H1 (cell line): Measurements from ENCODE around the gene GRK6. TPM values are rescaled to one million over a fixed set of nuclear protein-coding genes. Genes with fewer than 3 reads are reported as not detected.

Experiments used
- CTCF ChIA-PET: fragments of 300-600 bp; sonication (Branson Sonifier 250); formaldehyde crosslinking; loops from one replicate; lab custom pipeline; 2021; ENCODE audit not compliant: partially characterized antibody; lab: Charles Lee
- POLR2A ChIA-PET: fragments of 300-600 bp; sonication (Branson Sonifier 250); formaldehyde crosslinking; loops from one replicate; lab custom pipeline; 2021; ENCODE audit warnings: inconsistent platforms; ENCODE audit not compliant: partially characterized antibody; lab: Charles Lee
- DNase-seq, 2 experiments: peaks; one replicate each; pipeline versions ENCODE4 v3.0.0 to v3.0.0-alpha.2; 2010 to 2022; ENCODE audit warnings: low spot score in 2 of 2, low read depth in 1 of 2, mixed read lengths in 1 of 2
- FAIRE-seq: peaks from 2 replicates; lab custom pipeline; 2011; peaks lifted over from hg19 to GRCh38; lab: Jason Lieb, UNC
- H2AFZ ChIP-seq: 2 replicates; pipeline ENCODE4 v1.8.1; 2012; ENCODE audit warnings: low read length, inconsistent platforms
- H2AK5ac ChIP-seq: 2 replicates; pipeline ENCODE4 v1.6.1; 2013; ENCODE audit warnings: low read depth, low read length
- H2BK120ac ChIP-seq: replicated peaks from 2 replicates; pipeline ENCODE3; 2013; ENCODE audit warnings: low read depth, low read length, inconsistent platforms
- H2BK12ac ChIP-seq: 2 replicates; pipeline ENCODE4 v1.6.1; 2013; ENCODE audit warnings: low read depth, low read length
- H2BK15ac ChIP-seq: 2 replicates; pipeline ENCODE4 v1.6.1; 2013; ENCODE audit warnings: low read length
- H2BK20ac ChIP-seq: 2 replicates; pipeline ENCODE4 v1.6.1; 2013; ENCODE audit warnings: low read length
- H2BK5ac ChIP-seq: 2 replicates; pipeline ENCODE4 v1.6.1; 2013; ENCODE audit warnings: low read depth, low read length
- H3K14ac ChIP-seq: 2 replicates; pipeline ENCODE4 v1.6.1; 2013; ENCODE audit warnings: inconsistent platforms; ENCODE audit not compliant: insufficient read length
- H3K18ac ChIP-seq: 2 replicates; pipeline ENCODE4 v1.6.1; 2013; ENCODE audit warnings: low read length; ENCODE audit errors: extremely low read depth
- H3K23ac ChIP-seq: 2 replicates; pipeline ENCODE4 v1.6.1; 2013; ENCODE audit warnings: inconsistent platforms; ENCODE audit not compliant: insufficient read length
- H3K23me2 ChIP-seq: 2 replicates; pipeline ENCODE4 v1.6.1; 2013; ENCODE audit warnings: low read depth, low read length
- H3K27ac ChIP-seq: 2 replicates; pipeline ENCODE4 v1.6.1; 2011; ENCODE audit warnings: low read depth, low read length, inconsistent platforms
- H3K27me3 ChIP-seq, 4 experiments: replicated peaks in 1 of 4; 1 replicate in 1 of 4; 2 replicates in 3 of 4; pipeline versions ENCODE4 v1.6.1 to v1.8.1; 2011 to 2013; ENCODE audit warnings: low read length in 3 of 4, mild to moderate bottlenecking in 3 of 4, inconsistent platforms in 2 of 4, mixed read lengths in 2 of 4, moderate library complexity in 1 of 4; ENCODE audit not compliant: control insufficient read depth in 3 of 4, insufficient read depth in 3 of 4; ENCODE audit errors: extremely low read depth in 1 of 4
- H3K36me3 ChIP-seq, 4 experiments: 2 replicates each; pipeline versions ENCODE4 v1.6.1 to v1.8.1; 2011 to 2013; ENCODE audit warnings: mild to moderate bottlenecking in 4 of 4, low read length in 3 of 4, moderate library complexity in 2 of 4, control low read depth in 1 of 4, inconsistent platforms in 1 of 4; ENCODE audit not compliant: insufficient read depth in 4 of 4, control insufficient read depth in 2 of 4
- H3K4ac ChIP-seq: replicated peaks from 2 replicates; pipeline ENCODE3; 2013; ENCODE audit warnings: low read length, low read depth, mixed read lengths, inconsistent platforms; ENCODE audit not compliant: insufficient read length
- H3K4me1 ChIP-seq, 4 experiments: replicated peaks in 1 of 4; 1 replicate in 1 of 4; 2 replicates in 3 of 4; pipeline versions ENCODE4 v1.6.1 to v1.8.1; 2011 to 2013; ENCODE audit warnings: low read length in 3 of 4, inconsistent platforms in 2 of 4, mixed read lengths in 1 of 4; ENCODE audit not compliant: insufficient read depth in 4 of 4, control insufficient read depth in 3 of 4
- H3K4me2 ChIP-seq, 2 experiments: 2 replicates each; pipeline versions ENCODE4 v1.6.1 to v1.8.1; 2011 to 2013; ENCODE audit warnings: low read depth in 2 of 2, low read length in 2 of 2, control low read depth in 1 of 2, inconsistent platforms in 1 of 2, mild to moderate bottlenecking in 1 of 2; ENCODE audit not compliant: insufficient read depth in 1 of 2
- H3K4me3 ChIP-seq, 4 experiments: fragments of 200-600, 300-600 bp in 1 of 4; sonication (generic), shearing (Covaris generic), sonication (Bioruptor Twin) in 1 of 4; 2 replicates each; pipeline versions ENCODE4 v1.5.1 to v1.8.1; 2011 to 2016; ENCODE audit warnings: low read length in 4 of 4, low read depth in 3 of 4, control low read depth in 2 of 4, inconsistent platforms in 2 of 4, mild to moderate bottlenecking in 2 of 4, mixed read lengths in 1 of 4, moderate library complexity in 1 of 4; ENCODE audit not compliant: insufficient read depth in 2 of 4; ENCODE audit errors: extremely low read depth in 1 of 4
- H3K56ac ChIP-seq: replicated peaks from 2 replicates; pipeline ENCODE3; 2013; ENCODE audit warnings: low read depth, mild to moderate bottlenecking, mixed read lengths, low read length, inconsistent platforms; ENCODE audit not compliant: insufficient read length
- H3K79me1 ChIP-seq: 2 replicates; pipeline ENCODE4 v1.6.1; 2013; ENCODE audit warnings: low read depth, low read length, control low read depth
- H3K79me2 ChIP-seq, 2 experiments: 2 replicates each; pipeline versions ENCODE4 v1.6.1 to v1.8.1; 2012 to 2013; ENCODE audit warnings: low read length in 2 of 2, mild to moderate bottlenecking in 2 of 2, inconsistent platforms in 1 of 2; ENCODE audit not compliant: insufficient read depth in 2 of 2, control insufficient read depth in 1 of 2
- H3K9ac ChIP-seq, 4 experiments: replicated peaks in 1 of 4; 1 replicate in 1 of 4; 2 replicates in 3 of 4; pipeline versions ENCODE4 v1.6.1 to v1.8.1; 2011 to 2013; ENCODE audit warnings: low read depth in 3 of 4, low read length in 3 of 4, control low read depth in 2 of 4, mild to moderate bottlenecking in 2 of 4, moderate library complexity in 2 of 4, inconsistent platforms in 1 of 4; ENCODE audit errors: extremely low read depth in 1 of 4
- H3K9me3 ChIP-seq, 2 experiments: 2 replicates each; pipeline versions ENCODE4 v1.6.1 to v1.8.1; 2012 to 2013; ENCODE audit warnings: mild to moderate bottlenecking in 2 of 2, moderate library complexity in 2 of 2, control low read depth in 1 of 2, inconsistent platforms in 1 of 2, low read depth in 1 of 2, low read length in 1 of 2, mixed read lengths in 1 of 2; ENCODE audit not compliant: insufficient read depth in 2 of 2
- H4K20me1 ChIP-seq, 2 experiments: replicated peaks in 1 of 2; 2 replicates each; pipeline versions ENCODE3 to v1.8.1; 2011 to 2013; ENCODE audit warnings: inconsistent platforms in 2 of 2, low read length in 2 of 2, mild to moderate bottlenecking in 1 of 2; ENCODE audit not compliant: insufficient read depth in 2 of 2, control insufficient read depth in 1 of 2
- H4K5ac ChIP-seq: 2 replicates; pipeline ENCODE4 v1.6.1; 2013; ENCODE audit warnings: low read length, low read depth, mixed read lengths, inconsistent platforms; ENCODE audit not compliant: insufficient read length
- H4K8ac ChIP-seq: 2 replicates; pipeline ENCODE4 v1.8.0; 2013; ENCODE audit warnings: mild to moderate bottlenecking, moderate library complexity, low read length, inconsistent platforms; ENCODE audit not compliant: insufficient read depth; ENCODE audit errors: extremely low read depth
- H4K91ac ChIP-seq: replicated peaks from 2 replicates; pipeline ENCODE3; 2013; ENCODE audit warnings: low read length, mixed read lengths, inconsistent platforms; ENCODE audit not compliant: insufficient read length
- SRF ChIP-seq: IDR thresholded peaks from 2 replicates; pipeline ENCODE4 v1.6.1; 2011; ENCODE audit warnings: mild to moderate bottlenecking, low read depth, low read length, moderate library complexity
- WGBS, 2 experiments: shearing (Covaris generic) in 1 of 2; methylation state at CpG; one replicate each; pipeline versions ENCODE4 v1.1.6 to v1.1.7; 2013 to 2015; ENCODE audit warnings: low lambda C conversion rate in 2 of 2, mixed read lengths in 2 of 2, inconsistent platforms in 1 of 2, low coverage in 1 of 2, missing lambda C conversion rate in 1 of 2; ENCODE audit not compliant: insufficient replicate concordance in 2 of 2, insufficient coverage in 1 of 2, insufficient read length in 1 of 2; ENCODE audit errors: extremely low coverage in 1 of 2, missing lambda C conversion rate in 1 of 2; 5-methylcytosine and 5-hydroxymethylcytosine counted together
- polyA plus RNA-seq, 7 experiments: library from polyadenylated mRNA; depleted of rRNA in 3 of 7; stranded (reverse) in 5 of 7; unstranded in 2 of 7; fragments of >200 nt in 5 of 7; fragments of 200-250 nt in 2 of 7; gene quantifications; 1 replicate in 5 of 7; 2 replicates in 1 of 7; 4 replicates in 1 of 7; pipeline versions ENCODE4 v1.2.1 to v1.2.3, GENCODE V29; 2011 to 2013; ENCODE audit warnings: missing spikeins in 2 of 7, mixed read lengths in 2 of 7
- total RNA-seq: library from RNA; stranded (reverse); fragmentation: NEBNext Ultra II Directional; extraction: Animal tissue kit (Norgen Biotek cat#: 25700); gene quantifications from 2 replicates; pipeline ENCODE4 v1.2.1, GENCODE V29; 2021
- TF ChIP-seq, protein P1 (sequence below): IDR thresholded peaks from 2 replicates; pipeline ENCODE4 v1.6.1; 2011; ENCODE audit warnings: low read length, improper control_type of control experiment

GRK6 gene
- total and polyA plus RNA-seq, 2 of the 8 experiments (the other 6 are each of a cell fraction or from before 2014, with no cell fraction given), result 31.8 to 57.8 TPM

DNA sequence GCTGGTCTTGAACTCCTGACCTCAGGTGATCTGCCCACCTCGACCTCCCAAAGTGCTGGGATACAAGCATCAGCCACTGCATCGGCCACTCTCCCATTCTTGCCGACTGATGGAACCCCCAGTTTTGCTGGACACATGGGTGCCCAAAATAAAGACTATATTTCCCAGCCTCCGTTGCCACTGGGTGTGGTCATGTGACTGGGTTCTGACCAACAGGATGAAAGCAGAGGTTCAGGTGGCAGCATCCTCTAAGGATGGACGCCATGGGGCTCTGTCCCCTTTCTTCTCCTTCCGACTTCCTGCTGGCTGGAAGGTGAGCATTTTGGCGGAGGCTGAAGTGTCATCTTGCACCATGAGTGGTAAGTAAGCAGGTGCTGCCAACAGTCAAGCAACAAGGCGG is 60.7 kb downstream of the GRK6 start:
- H3K27me3 ChIP-seq, result no peaks in the 10 kb centered on the region
- FAIRE-seq, result no peak
- H3K27ac ChIP-seq, result no peak overlapping the region
- no peak overlapping the region for H3K18ac ChIP-seq
- TF ChIP-seq, protein P1, sequence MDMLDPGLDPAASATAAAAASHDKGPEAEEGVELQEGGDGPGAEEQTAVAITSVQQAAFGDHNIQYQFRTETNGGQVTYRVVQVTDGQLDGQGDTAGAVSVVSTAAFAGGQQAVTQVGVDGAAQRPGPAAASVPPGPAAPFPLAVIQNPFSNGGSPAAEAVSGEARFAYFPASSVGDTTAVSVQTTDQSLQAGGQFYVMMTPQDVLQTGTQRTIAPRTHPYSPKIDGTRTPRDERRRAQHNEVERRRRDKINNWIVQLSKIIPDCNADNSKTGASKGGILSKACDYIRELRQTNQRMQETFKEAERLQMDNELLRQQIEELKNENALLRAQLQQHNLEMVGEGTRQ, result 0 out of 2 replicates have a peak, but pooled peaks have one; percentile 8
- no peak for TF ChIP-seq SRF
- H3K9ac ChIP-seq, result no peak overlapping the region
- peaks cover 0 to 5% (median 3%) of the 10 kb centered on the region in 4 experiments; a peak in 5 of 7 replicates for H3K4me1 ChIP-seq
- WGBS, 2 experiments, result 98% methylated on average over 8 of the region's 8 CpGs; no CpG with 5 or more reads in 1 of the 2 experiments
- H3K14ac ChIP-seq, result no peak overlapping the region
- no peak overlapping the region for H2BK20ac ChIP-seq
- H2AFZ ChIP-seq, result no peak overlapping the region
- no peak overlapping the region for H4K5ac ChIP-seq
- no peak for DNase-seq
- no peak overlapping the region for H3K4me2 ChIP-seq
- POLR2A ChIA-PET, result interaction anchor here (1.0 to 67.5 kb wide), 3 partner anchors 7 to 83 kb away, joined by 3 to 3349 read pairs (median 3349); partner anchors contain the start of genes DBN1, DOK3, PDLIM7 and PRR7
- H2BK5ac ChIP-seq, result no peak overlapping the region
- no peaks in the 10 kb centered on the region for H3K79me2 ChIP-seq
- no peak overlapping the region for H2BK12ac ChIP-seq
- peaks cover 7% of the 10 kb centered on the region; the same call in 1 of the 2 replicates for H3K79me1 ChIP-seq
- H3K56ac ChIP-seq, result no peak overlapping the region
- no peaks in the 10 kb centered on the region for H3K9me3 ChIP-seq
- H2BK120ac ChIP-seq, result no peak overlapping the region
- H4K91ac ChIP-seq, result no peak overlapping the region
- H4K20me1 ChIP-seq, result peaks cover 5 to 13% of the 10 kb centered on the region in 2 experiments
- no peak overlapping the region for H3K23ac ChIP-seq
- H4K8ac ChIP-seq, result peak overlapping the region; percentile 53; the same call in 1 of the 2 replicates
- peaks cover 24 to 66% (median 45%) of the 10 kb centered on the region in 4 experiments for H3K36me3 ChIP-seq
- H3K23me2 ChIP-seq, result no peaks in the 10 kb centered on the region; the same call in 1 of the 2 replicates
- no peak overlapping the region for H3K4me3 ChIP-seq
- H3K4ac ChIP-seq, result no peak overlapping the region
- no peak overlapping the region for H2BK15ac ChIP-seq
- CTCF ChIA-PET, result interaction anchor here (2.0 to 12.7 kb wide), 4 partner anchors 8 to 20 kb away, joined by 9 to 306 read pairs (median 106); partner anchors contain the start of genes DDX41, DOK3 and PDLIM7
- no peak overlapping the region for H2AK5ac ChIP-seq
